H1 (cell line): ENCODE measurements around the gene CCN6. TPM values are rescaled to one million over a fixed set of nuclear protein-coding genes. Genes with fewer than 3 reads are reported as not detected.
"Not testable (repeated sequence)": the region's sequence is repeated elsewhere in the genome, so short reads cannot be mapped to it uniquely, and the experiment has no call there.

Experiments
- CTCF ChIA-PET: fragments of 300-600 bp; sonication (Branson Sonifier 250); formaldehyde crosslinking; loops from one replicate; lab custom pipeline; 2021; ENCODE audit not compliant: partially characterized antibody; lab: Charles Lee
- POLR2A ChIA-PET: fragments of 300-600 bp; sonication (Branson Sonifier 250); formaldehyde crosslinking; loops from one replicate; lab custom pipeline; 2021; ENCODE audit warnings: inconsistent platforms; ENCODE audit not compliant: partially characterized antibody; lab: Charles Lee
- DNase-seq, 2 experiments: peaks; one replicate each; pipeline versions ENCODE4 v3.0.0 to v3.0.0-alpha.2; 2010 to 2022; ENCODE audit warnings: low spot score in 2 of 2, low read depth in 1 of 2, mixed read lengths in 1 of 2
- FAIRE-seq: peaks from 2 replicates; lab custom pipeline; 2011; peaks lifted over from hg19 to GRCh38; lab: Jason Lieb, UNC
- H2AFZ ChIP-seq: 2 replicates; pipeline ENCODE4 v1.8.1; 2012; ENCODE audit warnings: low read length, inconsistent platforms
- H2AK5ac ChIP-seq: 2 replicates; pipeline ENCODE4 v1.6.1; 2013; ENCODE audit warnings: low read depth, low read length
- H2BK120ac ChIP-seq: replicated peaks from 2 replicates; pipeline ENCODE3; 2013; ENCODE audit warnings: low read depth, low read length, inconsistent platforms
- H2BK12ac ChIP-seq: 2 replicates; pipeline ENCODE4 v1.6.1; 2013; ENCODE audit warnings: low read depth, low read length
- H2BK15ac ChIP-seq: 2 replicates; pipeline ENCODE4 v1.6.1; 2013; ENCODE audit warnings: low read length
- H2BK20ac ChIP-seq: 2 replicates; pipeline ENCODE4 v1.6.1; 2013; ENCODE audit warnings: low read length
- H2BK5ac ChIP-seq: 2 replicates; pipeline ENCODE4 v1.6.1; 2013; ENCODE audit warnings: low read depth, low read length
- H3K14ac ChIP-seq: 2 replicates; pipeline ENCODE4 v1.6.1; 2013; ENCODE audit warnings: inconsistent platforms; ENCODE audit not compliant: insufficient read length
- H3K18ac ChIP-seq: 2 replicates; pipeline ENCODE4 v1.6.1; 2013; ENCODE audit warnings: low read length; ENCODE audit errors: extremely low read depth
- H3K23ac ChIP-seq: 2 replicates; pipeline ENCODE4 v1.6.1; 2013; ENCODE audit warnings: inconsistent platforms; ENCODE audit not compliant: insufficient read length
- H3K23me2 ChIP-seq: 2 replicates; pipeline ENCODE4 v1.6.1; 2013; ENCODE audit warnings: low read depth, low read length
- H3K27ac ChIP-seq: 2 replicates; pipeline ENCODE4 v1.6.1; 2011; ENCODE audit warnings: low read depth, low read length, inconsistent platforms
- H3K27me3 ChIP-seq, 4 experiments: replicated peaks in 1 of 4; 1 replicate in 1 of 4; 2 replicates in 3 of 4; pipeline versions ENCODE4 v1.6.1 to v1.8.1; 2011 to 2013; ENCODE audit warnings: low read length in 3 of 4, mild to moderate bottlenecking in 3 of 4, inconsistent platforms in 2 of 4, mixed read lengths in 2 of 4, moderate library complexity in 1 of 4; ENCODE audit not compliant: control insufficient read depth in 3 of 4, insufficient read depth in 3 of 4; ENCODE audit errors: extremely low read depth in 1 of 4
- H3K36me3 ChIP-seq, 4 experiments: 2 replicates each; pipeline versions ENCODE4 v1.6.1 to v1.8.1; 2011 to 2013; ENCODE audit warnings: mild to moderate bottlenecking in 4 of 4, low read length in 3 of 4, moderate library complexity in 2 of 4, control low read depth in 1 of 4, inconsistent platforms in 1 of 4; ENCODE audit not compliant: insufficient read depth in 4 of 4, control insufficient read depth in 2 of 4
- H3K4ac ChIP-seq: replicated peaks from 2 replicates; pipeline ENCODE3; 2013; ENCODE audit warnings: low read length, low read depth, mixed read lengths, inconsistent platforms; ENCODE audit not compliant: insufficient read length
- H3K4me1 ChIP-seq, 4 experiments: replicated peaks in 1 of 4; 1 replicate in 1 of 4; 2 replicates in 3 of 4; pipeline versions ENCODE4 v1.6.1 to v1.8.1; 2011 to 2013; ENCODE audit warnings: low read length in 3 of 4, inconsistent platforms in 2 of 4, mixed read lengths in 1 of 4; ENCODE audit not compliant: insufficient read depth in 4 of 4, control insufficient read depth in 3 of 4
- H3K4me2 ChIP-seq, 2 experiments: 2 replicates each; pipeline versions ENCODE4 v1.6.1 to v1.8.1; 2011 to 2013; ENCODE audit warnings: low read depth in 2 of 2, low read length in 2 of 2, control low read depth in 1 of 2, inconsistent platforms in 1 of 2, mild to moderate bottlenecking in 1 of 2; ENCODE audit not compliant: insufficient read depth in 1 of 2
- H3K4me3 ChIP-seq, 4 experiments: fragments of 200-600, 300-600 bp in 1 of 4; sonication (generic), shearing (Covaris generic), sonication (Bioruptor Twin) in 1 of 4; 2 replicates each; pipeline versions ENCODE4 v1.5.1 to v1.8.1; 2011 to 2016; ENCODE audit warnings: low read length in 4 of 4, low read depth in 3 of 4, control low read depth in 2 of 4, inconsistent platforms in 2 of 4, mild to moderate bottlenecking in 2 of 4, mixed read lengths in 1 of 4, moderate library complexity in 1 of 4; ENCODE audit not compliant: insufficient read depth in 2 of 4; ENCODE audit errors: extremely low read depth in 1 of 4
- H3K56ac ChIP-seq: replicated peaks from 2 replicates; pipeline ENCODE3; 2013; ENCODE audit warnings: low read depth, mild to moderate bottlenecking, mixed read lengths, low read length, inconsistent platforms; ENCODE audit not compliant: insufficient read length
- H3K79me1 ChIP-seq: 2 replicates; pipeline ENCODE4 v1.6.1; 2013; ENCODE audit warnings: low read depth, low read length, control low read depth
- H3K79me2 ChIP-seq, 2 experiments: 2 replicates each; pipeline versions ENCODE4 v1.6.1 to v1.8.1; 2012 to 2013; ENCODE audit warnings: low read length in 2 of 2, mild to moderate bottlenecking in 2 of 2, inconsistent platforms in 1 of 2; ENCODE audit not compliant: insufficient read depth in 2 of 2, control insufficient read depth in 1 of 2
- H3K9ac ChIP-seq, 4 experiments: replicated peaks in 1 of 4; 1 replicate in 1 of 4; 2 replicates in 3 of 4; pipeline versions ENCODE4 v1.6.1 to v1.8.1; 2011 to 2013; ENCODE audit warnings: low read depth in 3 of 4, low read length in 3 of 4, control low read depth in 2 of 4, mild to moderate bottlenecking in 2 of 4, moderate library complexity in 2 of 4, inconsistent platforms in 1 of 4; ENCODE audit errors: extremely low read depth in 1 of 4
- H3K9me3 ChIP-seq, 2 experiments: 2 replicates each; pipeline versions ENCODE4 v1.6.1 to v1.8.1; 2012 to 2013; ENCODE audit warnings: mild to moderate bottlenecking in 2 of 2, moderate library complexity in 2 of 2, control low read depth in 1 of 2, inconsistent platforms in 1 of 2, low read depth in 1 of 2, low read length in 1 of 2, mixed read lengths in 1 of 2; ENCODE audit not compliant: insufficient read depth in 2 of 2
- H4K20me1 ChIP-seq, 2 experiments: replicated peaks in 1 of 2; 2 replicates each; pipeline versions ENCODE3 to v1.8.1; 2011 to 2013; ENCODE audit warnings: inconsistent platforms in 2 of 2, low read length in 2 of 2, mild to moderate bottlenecking in 1 of 2; ENCODE audit not compliant: insufficient read depth in 2 of 2, control insufficient read depth in 1 of 2
- H4K5ac ChIP-seq: 2 replicates; pipeline ENCODE4 v1.6.1; 2013; ENCODE audit warnings: low read length, low read depth, mixed read lengths, inconsistent platforms; ENCODE audit not compliant: insufficient read length
- H4K8ac ChIP-seq: 2 replicates; pipeline ENCODE4 v1.8.0; 2013; ENCODE audit warnings: mild to moderate bottlenecking, moderate library complexity, low read length, inconsistent platforms; ENCODE audit not compliant: insufficient read depth; ENCODE audit errors: extremely low read depth
- H4K91ac ChIP-seq: replicated peaks from 2 replicates; pipeline ENCODE3; 2013; ENCODE audit warnings: low read length, mixed read lengths, inconsistent platforms; ENCODE audit not compliant: insufficient read length
- BRCA1 ChIP-seq: IDR thresholded peaks from 2 replicates; pipeline ENCODE4 v1.6.1; 2012; ENCODE audit warnings: low read depth, low read length, improper control_type of control experiment
- CTBP2 ChIP-seq: IDR thresholded peaks from 2 replicates; pipeline ENCODE4 v1.7.0; 2011; ENCODE audit warnings: borderline replicate concordance, mild to moderate bottlenecking, moderate library complexity, mixed read lengths, low read length; ENCODE audit not compliant: insufficient read depth, insufficient read length
- NRF1 ChIP-seq: IDR thresholded peaks from 2 replicates; pipeline ENCODE4 v1.6.1; 2011; ENCODE audit warnings: mild to moderate bottlenecking, low read depth, low read length, improper control_type of control experiment
- POLR2AphosphoS5 ChIP-seq: IDR thresholded peaks from 2 replicates; pipeline ENCODE4 v1.6.1; 2011; ENCODE audit warnings: low read depth, low read length
- SAP30 ChIP-seq: fragments of 300-600 bp; sonication (generic); IDR thresholded peaks from 2 replicates; pipeline ENCODE4 v1.7.1; 2012; ENCODE audit warnings: low read length, moderate library complexity, mild to moderate bottlenecking, inconsistent platforms; ENCODE audit not compliant: insufficient read depth, insufficient replicate concordance
- SUZ12 ChIP-seq: fragments of 200-600 bp; sonication (generic); IDR thresholded peaks from 2 replicates; pipeline ENCODE4 v1.6.1; 2012; ENCODE audit warnings: mild to moderate bottlenecking, inconsistent platforms, low read length, moderate library complexity, mixed read lengths
- WGBS, 2 experiments: shearing (Covaris generic) in 1 of 2; methylation state at CpG; one replicate each; pipeline versions ENCODE4 v1.1.6 to v1.1.7; 2013 to 2015; ENCODE audit warnings: low lambda C conversion rate in 2 of 2, mixed read lengths in 2 of 2, inconsistent platforms in 1 of 2, low coverage in 1 of 2, missing lambda C conversion rate in 1 of 2; ENCODE audit not compliant: insufficient replicate concordance in 2 of 2, insufficient coverage in 1 of 2, insufficient read length in 1 of 2; ENCODE audit errors: extremely low coverage in 1 of 2, missing lambda C conversion rate in 1 of 2; 5-methylcytosine and 5-hydroxymethylcytosine counted together
- polyA plus RNA-seq, 7 experiments: library from polyadenylated mRNA; depleted of rRNA in 3 of 7; stranded (reverse) in 5 of 7; unstranded in 2 of 7; fragments of >200 nt in 5 of 7; fragments of 200-250 nt in 2 of 7; gene quantifications; 1 replicate in 5 of 7; 2 replicates in 1 of 7; 4 replicates in 1 of 7; pipeline versions ENCODE4 v1.2.1 to v1.2.3, GENCODE V29; 2011 to 2013; ENCODE audit warnings: missing spikeins in 2 of 7, mixed read lengths in 2 of 7
- total RNA-seq: library from RNA; stranded (reverse); fragmentation: NEBNext Ultra II Directional; extraction: Animal tissue kit (Norgen Biotek cat#: 25700); gene quantifications from 2 replicates; pipeline ENCODE4 v1.2.1, GENCODE V29; 2021

CCN6 gene
- total and polyA plus RNA-seq, 2 of the 8 experiments (the other 6 are each of a cell fraction or from before 2014, with no cell fraction given): not detected

DNA sequence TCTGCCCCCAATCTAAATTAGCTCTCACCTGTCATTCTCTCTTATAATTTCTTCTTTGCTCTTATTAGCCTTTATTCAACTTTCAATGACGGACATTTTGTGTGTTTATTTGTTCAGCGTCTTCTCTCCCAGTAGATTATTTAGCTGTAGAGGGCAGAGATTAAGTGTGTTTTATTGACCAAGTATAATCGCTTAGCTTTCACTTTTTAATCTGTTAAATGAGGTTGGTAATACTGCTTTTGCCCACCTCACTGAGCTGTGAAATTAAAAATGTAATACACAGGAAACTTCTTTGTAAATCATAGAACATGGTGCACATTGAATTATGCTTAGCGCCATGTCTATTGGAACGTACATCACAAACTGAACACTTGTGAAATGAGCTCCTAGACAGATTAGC lies 3.5 kb upstream of the CCN6 start (continued):
- TF ChIP-seq SAP30: no peak
- no peak for TF ChIP-seq SUZ12
- no peak for TF ChIP-seq CTBP2
- no peak for TF ChIP-seq NRF1
- TF ChIP-seq BRCA1: no peak
- no peak for TF ChIP-seq POLR2AphosphoS5

DNA sequence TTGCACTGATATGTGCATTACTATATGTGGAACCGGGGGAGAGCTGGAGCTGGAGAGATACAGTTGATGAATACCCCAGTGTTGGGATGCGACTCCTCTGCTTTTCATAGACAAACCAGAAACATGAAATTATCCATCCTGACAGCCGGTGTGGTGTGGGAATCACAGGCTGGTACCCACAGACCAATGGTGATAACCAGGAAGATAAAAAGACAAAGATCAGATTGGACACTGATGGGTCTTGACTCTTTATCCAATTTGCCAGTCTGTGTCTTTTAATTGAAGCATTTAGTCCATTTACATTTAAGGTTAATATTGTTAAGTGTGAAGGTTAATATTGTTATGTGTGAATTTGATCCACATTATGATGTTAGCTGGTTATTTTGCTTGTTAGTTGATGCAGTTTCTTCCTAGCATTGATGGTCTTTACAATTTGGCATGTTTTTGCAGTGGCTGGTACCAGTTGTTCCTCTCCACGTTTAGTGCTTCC lies 2.6 kb upstream of the CCN6 start:
- H3K4ac ChIP-seq, H3K79me2 ChIP-seq, H3K9me3 ChIP-seq, H2BK20ac ChIP-seq, H3K27ac ChIP-seq, H4K5ac ChIP-seq, H2BK12ac ChIP-seq, H4K91ac ChIP-seq, DNase-seq, H3K79me1 ChIP-seq, H3K4me2 ChIP-seq, H3K18ac ChIP-seq, FAIRE-seq, POLR2A ChIA-PET, H4K8ac ChIP-seq, H2AK5ac ChIP-seq, H2BK120ac ChIP-seq, H3K4me1 ChIP-seq, H3K23me2 ChIP-seq, H2AFZ ChIP-seq, H3K56ac ChIP-seq, H2BK15ac ChIP-seq, H2BK5ac ChIP-seq, H3K23ac ChIP-seq, H3K9ac ChIP-seq, H3K27me3 ChIP-seq, H3K4me3 ChIP-seq, H3K14ac ChIP-seq, H4K20me1 ChIP-seq, H3K36me3 ChIP-seq: not testable (repeated sequence)
- CTCF ChIA-PET: interaction anchor here (1.4 kb wide), 1 partner anchor 8 kb away, joined by 5 read pairs; no protein-coding TSS in a partner anchor
- 85% methylated on average over 4 of the region's 4 CpGs; no CpG with 5 or more reads in 1 of the 2 experiments for WGBS, 2 experiments
